Immature natural killer cell (primary cell): ENCODE data around the gene SNRNP35. TPM values are rescaled to one million over a fixed set of nuclear protein-coding genes. Genes with fewer than 3 reads are reported as not detected.
"Not testable (repeated sequence)": the region's sequence is repeated elsewhere in the genome, so short reads cannot be mapped to it uniquely, and the experiment has no call there.

Experiments used
- DNase-seq, 3 donors: peaks; one replicate each; pipeline ENCODE4 v3.0.0; 2022; ENCODE audit warnings: mixed read lengths in 1 of 3
- H3K27ac Mint-ChIP-seq, 6 donors: one replicate each; pipeline ENCODE4 v1.8.0; 2020; ENCODE audit warnings: mixed read lengths in 6 of 6, mild to moderate bottlenecking in 5 of 6, inconsistent platforms in 4 of 6, moderate library complexity in 3 of 6
- H3K27me3 Mint-ChIP-seq, 3 donors: one replicate each; pipeline ENCODE4 v1.8.0; 2020 to 2021; ENCODE audit warnings: low read depth in 3 of 3, mild to moderate bottlenecking in 3 of 3, mixed read lengths in 3 of 3, moderate library complexity in 3 of 3, inconsistent platforms in 1 of 3
- H3K36me3 Mint-ChIP-seq, 3 donors: one replicate each; pipeline ENCODE4 v1.8.0; 2020; ENCODE audit warnings: mixed read lengths in 3 of 3, inconsistent platforms in 2 of 3, mild to moderate bottlenecking in 2 of 3
- H3K4me1 Mint-ChIP-seq, 2 donors: one replicate each; pipeline ENCODE4 v1.8.0; 2020; ENCODE audit warnings: inconsistent platforms in 2 of 2, mild to moderate bottlenecking in 2 of 2, mixed read lengths in 2 of 2, moderate library complexity in 1 of 2
- H3K4me3 Mint-ChIP-seq, 5 donors: one replicate each; pipeline ENCODE4 v1.8.0; 2020; ENCODE audit warnings: mild to moderate bottlenecking in 5 of 5, mixed read lengths in 5 of 5, inconsistent platforms in 3 of 5, moderate library complexity in 3 of 5
- H3K9me3 Mint-ChIP-seq, 6 donors: one replicate each; pipeline ENCODE4 v1.8.0; 2020; ENCODE audit warnings: mild to moderate bottlenecking in 6 of 6, mixed read lengths in 6 of 6, inconsistent platforms in 4 of 6, moderate library complexity in 3 of 6
- polyA plus RNA-seq, 3 donors: library from polyadenylated mRNA; unstranded; fragments of 300-500 nt; fragmentation: Illumina TruSeq; gene quantifications; one replicate each; pipeline ENCODE4 v1.2.3, GENCODE V29; 2021

SNRNP35 gene, protein sequence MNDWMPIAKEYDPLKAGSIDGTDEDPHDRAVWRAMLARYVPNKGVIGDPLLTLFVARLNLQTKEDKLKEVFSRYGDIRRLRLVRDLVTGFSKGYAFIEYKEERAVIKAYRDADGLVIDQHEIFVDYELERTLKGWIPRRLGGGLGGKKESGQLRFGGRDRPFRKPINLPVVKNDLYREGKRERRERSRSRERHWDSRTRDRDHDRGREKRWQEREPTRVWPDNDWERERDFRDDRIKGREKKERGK
- 10 to 100 TPM; 26.2 to 42.3 (median 37.8) TPM for polyA plus RNA-seq

GRCh38 chr12:123457980-123458779, at the start of gene SNRNP35:
Gene SNRNP35 (plus strand): TSS chr12:123458139. CDS start chr12:123465541, 7,402 bp downstream.
- Mint-ChIP-seq H3K36me3 (peaks cover 0 to 5% (median 4%) of the 10 kb centered on the region in 3 donors), H3K27ac (peak within 1 kb of the TSS; percentile 98 to 100 (median 99)), H3K4me1 (peaks cover 28 to 35% of the 10 kb centered on the region in 2 donors), H3K4me3 (peak within 1 kb of the TSS; percentile 99 to 100 (median 100)), H3K9me3 (peaks cover 0 to 2% (median 0%) of the 10 kb centered on the region in 6 donors), H3K27me3 (peaks cover 6 to 9% (median 6%) of the 10 kb centered on the region in 3 donors)
- peak; percentile 87 to 88 (median 88) for DNase-seq

- H3K4me1 Mint-ChIP-seq, H3K4me3 Mint-ChIP-seq, H3K9me3 Mint-ChIP-seq, DNase-seq, H3K27me3 Mint-ChIP-seq, H3K27ac Mint-ChIP-seq: not testable (repeated sequence)
- peaks cover 6 to 13% (median 7%) of the 10 kb centered on the region in 3 donors for H3K36me3 Mint-ChIP-seq
These were observed 49.3 kb upstream of the SNRNP35 start for GRCh38 chr12:123408619-123409018.

- not testable (repeated sequence) for H3K27me3 Mint-ChIP-seq, H3K27ac Mint-ChIP-seq, H3K9me3 Mint-ChIP-seq, H3K36me3 Mint-ChIP-seq, H3K4me3 Mint-ChIP-seq, H3K4me1 Mint-ChIP-seq, DNase-seq
These were observed 48.5 kb upstream of the SNRNP35 start for GRCh38 chr12:123409284-123410040.

- Mint-ChIP-seq H3K27ac (peak overlapping the region in 1 of 6 donors; percentile 39), H3K9me3 (no peaks in the 10 kb centered on the region), H3K4me3 (no peak overlapping the region), H3K27me3 (peaks cover 0 to 3% (median 2%) of the 10 kb centered on the region in 3 donors), H3K36me3 (peaks cover 3 to 6% (median 6%) of the 10 kb centered on the region in 3 donors), H3K4me1 (no peaks in the 10 kb centered on the region)
- DNase-seq: no peak
These were observed 47.9 kb upstream of the SNRNP35 start for GRCh38 chr12:123410041-123410412.

GRCh38 chr12:123421314-123421713, 36.6 kb upstream of the SNRNP35 start:
- no peak for DNase-seq
- Mint-ChIP-seq H3K4me1 (peaks cover 0 to 6% of the 10 kb centered on the region in 2 donors), H3K27me3 (peaks cover 0 to 2% (median 2%) of the 10 kb centered on the region in 3 donors), H3K9me3 (no peaks in the 10 kb centered on the region), H3K27ac (no peak overlapping the region), H3K36me3 (peaks cover 4 to 7% (median 5%) of the 10 kb centered on the region in 3 donors), H3K4me3 (no peak overlapping the region)

DNA sequence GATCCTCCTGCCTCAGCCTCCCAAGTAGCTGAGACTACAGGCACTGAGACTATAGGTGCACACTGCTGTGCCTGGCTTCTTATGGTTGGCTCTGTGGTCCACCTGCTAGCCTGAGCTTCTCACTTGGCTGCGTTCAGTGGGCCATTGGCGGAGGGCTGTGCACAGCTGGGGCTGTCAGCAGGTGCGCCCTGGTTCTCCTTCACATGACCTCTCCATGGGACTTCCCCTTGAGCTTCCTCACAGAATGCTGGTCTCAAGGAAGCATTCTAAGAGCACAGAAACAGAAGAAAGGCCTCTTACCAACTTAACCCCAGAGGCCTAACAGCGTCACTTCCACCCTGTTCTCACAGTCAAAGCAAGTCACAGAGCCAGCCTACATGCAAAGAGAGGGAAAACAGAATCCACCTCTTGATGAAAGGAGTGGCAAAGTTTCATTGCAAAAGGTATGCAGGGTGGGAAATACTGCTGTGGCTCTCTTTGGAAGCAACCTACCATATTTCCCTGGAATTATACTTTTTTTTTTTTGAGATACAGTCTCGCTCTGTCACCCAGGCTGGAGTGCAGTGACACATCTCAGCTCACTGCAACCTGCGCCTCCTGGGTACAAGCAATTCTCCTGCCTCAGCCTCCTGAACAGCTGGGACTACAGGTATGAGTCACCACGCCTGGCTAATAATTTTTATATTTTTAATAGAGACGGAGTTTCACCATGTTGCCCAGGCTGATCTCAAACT, 30.7 kb upstream of the SNRNP35 start:
- DNase-seq: no peak
- peaks cover 5 to 15% (median 9%) of the 10 kb centered on the region in 3 donors for H3K36me3 Mint-ChIP-seq
- no peaks in the 10 kb centered on the region for H3K9me3 Mint-ChIP-seq
- H3K4me3 Mint-ChIP-seq: no peak overlapping the region
- H3K27me3 Mint-ChIP-seq: no peaks in the 10 kb centered on the region
- H3K27ac Mint-ChIP-seq: no peak overlapping the region
- H3K4me1 Mint-ChIP-seq: peaks cover 4 to 7% of the 10 kb centered on the region in 2 donors

DNA sequence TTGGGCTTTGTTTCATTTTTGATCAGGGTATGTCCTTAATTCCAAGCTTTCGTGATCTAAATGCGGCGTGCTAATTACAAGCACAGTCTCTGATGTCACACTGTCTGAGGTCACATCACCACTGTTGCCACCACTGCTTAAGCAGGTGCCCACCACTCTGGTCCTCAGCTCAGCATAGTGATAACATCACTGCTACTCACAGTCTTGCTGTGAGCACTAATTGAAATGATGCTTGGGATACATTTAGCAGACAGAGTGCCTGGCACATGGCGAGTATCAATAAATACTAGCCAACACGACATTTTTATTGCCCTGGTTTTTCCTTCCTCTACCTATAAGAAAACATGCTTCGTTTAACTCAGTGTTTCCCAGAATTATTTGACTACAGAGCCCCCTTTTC, 29.3 kb upstream of the SNRNP35 start:
- H3K4me1 Mint-ChIP-seq: peaks cover 16 to 21% of the 10 kb centered on the region in 2 donors
- no peak overlapping the region for H3K4me3 Mint-ChIP-seq
- H3K27ac Mint-ChIP-seq: no peak overlapping the region
- no peaks in the 10 kb centered on the region for H3K9me3 Mint-ChIP-seq
- no peaks in the 10 kb centered on the region for H3K27me3 Mint-ChIP-seq
- H3K36me3 Mint-ChIP-seq: peaks cover 4 to 15% (median 9%) of the 10 kb centered on the region in 3 donors
- no peak for DNase-seq

GRCh38 chr12:123429101-123429500, 28.8 kb upstream of the SNRNP35 start:
- H3K4me3 Mint-ChIP-seq, H3K9me3 Mint-ChIP-seq, DNase-seq, H3K27ac Mint-ChIP-seq, H3K27me3 Mint-ChIP-seq: not testable (repeated sequence)
- Mint-ChIP-seq H3K36me3 (peaks cover 0 to 15% (median 6%) of the 10 kb centered on the region in 3 donors), H3K4me1 (peaks cover 21 to 26% of the 10 kb centered on the region in 2 donors)

GRCh38 chr12:123431951-123432817, 25.8 kb upstream of the SNRNP35 start:
- not testable (repeated sequence) for DNase-seq, H3K9me3 Mint-ChIP-seq, H3K27me3 Mint-ChIP-seq
- Mint-ChIP-seq H3K36me3 (peaks cover 0 to 15% (median 6%) of the 10 kb centered on the region in 3 donors), H3K4me1 (peaks cover 45 to 51% of the 10 kb centered on the region in 2 donors), H3K27ac (peak overlapping the region; percentile 43 to 81 (median 66)), H3K4me3 (peak overlapping the region; percentile 54 to 68 (median 60))

DNA sequence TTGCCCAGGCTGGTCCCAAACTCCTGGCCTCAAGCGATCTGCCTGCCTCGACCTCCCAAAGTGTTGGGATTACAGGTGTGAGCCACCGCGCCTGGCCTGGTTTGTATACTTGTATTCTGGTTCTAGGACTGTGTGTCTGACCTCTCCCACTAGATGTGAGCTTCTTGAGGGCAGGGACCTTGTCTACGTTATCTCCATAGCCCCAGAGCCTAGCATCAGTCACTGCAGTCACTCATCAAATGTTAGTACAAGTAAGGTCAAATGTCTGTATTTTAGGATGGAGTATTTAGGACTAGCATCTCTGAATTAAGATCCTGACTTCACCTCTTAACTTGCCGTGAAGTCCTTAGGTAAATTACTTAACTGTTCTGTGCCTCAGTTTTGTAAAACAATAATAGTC, 24.3 kb upstream of the SNRNP35 start:
- peaks cover 45 to 53% of the 10 kb centered on the region in 2 donors for H3K4me1 Mint-ChIP-seq
- H3K27me3 Mint-ChIP-seq: peaks cover 2 to 8% (median 4%) of the 10 kb centered on the region in 3 donors
- H3K36me3 Mint-ChIP-seq: peaks cover 0 to 12% (median 5%) of the 10 kb centered on the region in 3 donors

GRCh38 chr12:123435636-123436016, 22.3 kb upstream of the SNRNP35 start:
- peak overlapping the region; percentile 92 to 96 (median 94) for H3K4me3 Mint-ChIP-seq
- peak overlapping the region; percentile 82 to 95 (median 90) for H3K27ac Mint-ChIP-seq
- no peak for DNase-seq
- H3K36me3 Mint-ChIP-seq: peaks cover 0 to 7% (median 0%) of the 10 kb centered on the region in 3 donors
- peaks cover 45 to 53% of the 10 kb centered on the region in 2 donors for H3K4me1 Mint-ChIP-seq
- H3K27me3 Mint-ChIP-seq: peaks cover 2 to 8% (median 4%) of the 10 kb centered on the region in 3 donors
- H3K9me3 Mint-ChIP-seq: no peaks in the 10 kb centered on the region

More for the DNA sequence above, 24.3 kb upstream of the SNRNP35 start:
- Mint-ChIP-seq H3K27ac (peak overlapping the region; percentile 20 to 76 (median 43)), H3K4me3 (peak overlapping the region in 4 of 5 donors; percentile 50 to 68 (median 57)), H3K9me3 (no peaks in the 10 kb centered on the region)
- DNase-seq: no peak
